Myocyte (in vitro differentiated cells): Measurements from ENCODE around the gene VIL1. TPM values are rescaled to one million over a fixed set of nuclear protein-coding genes. Genes with fewer than 3 reads are reported as not detected.

Experiments used
- DNase-seq: peaks from one replicate; pipeline ENCODE4 v3.0.0-alpha.2; 2012; ENCODE audit warnings: low read depth
- total RNA-seq: library from RNA; depleted of rRNA; stranded (reverse); fragments of >200 nt; gene quantifications from 2 replicates; pipeline ENCODE4 v1.2.3, GENCODE V29; 2014

The VIL1 gene
- total RNA-seq, 1 donor from 2014 or later: not detected

DNA sequence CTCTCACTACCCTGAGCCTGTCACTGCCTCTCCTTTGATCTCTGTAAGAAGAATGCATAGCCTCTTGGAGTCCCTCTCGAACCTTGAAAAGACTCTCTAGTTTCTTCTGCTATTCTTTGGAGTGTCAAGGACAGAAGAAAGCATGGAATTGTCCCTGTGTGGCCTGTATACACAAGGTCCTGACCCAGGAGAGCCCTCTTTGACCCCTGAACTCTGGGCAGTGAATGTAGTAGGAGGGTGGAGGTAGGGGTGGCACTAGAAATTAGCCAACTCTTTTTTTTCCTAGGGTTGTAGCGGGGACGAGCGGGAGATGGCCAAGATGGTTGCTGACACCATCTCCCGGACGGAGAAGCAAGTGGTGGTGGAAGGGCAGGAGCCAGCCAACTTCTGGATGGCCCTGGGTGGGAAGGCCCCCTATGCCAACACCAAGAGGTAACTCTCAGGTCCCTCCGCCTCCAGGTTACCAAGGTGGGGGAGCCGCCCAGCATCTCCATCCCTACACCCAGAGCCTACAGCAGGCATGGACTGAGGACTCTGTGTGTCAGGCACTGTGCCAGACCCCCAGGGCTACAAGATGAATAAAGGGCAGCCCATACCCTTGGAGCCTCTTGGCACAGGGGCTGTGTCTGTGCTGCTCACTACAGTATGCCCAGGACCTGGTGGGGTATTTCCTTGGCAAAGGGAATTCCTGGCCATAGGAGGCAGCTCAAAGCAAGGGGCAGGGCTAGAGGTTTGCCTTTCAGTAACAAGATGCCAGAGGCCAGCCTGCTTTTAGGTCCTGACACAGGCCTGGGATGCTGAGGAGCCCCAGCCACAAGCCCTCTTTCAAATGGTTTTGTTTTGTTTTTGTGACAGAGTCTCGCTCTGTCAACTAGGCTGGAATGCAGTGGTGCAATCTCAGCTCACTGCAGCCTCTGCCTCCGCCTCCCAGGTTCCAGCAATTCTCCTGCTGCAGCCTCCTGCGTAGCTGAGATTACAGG is 16.4 kb downstream of the VIL1 start:
- no peak for DNase-seq

DNA sequence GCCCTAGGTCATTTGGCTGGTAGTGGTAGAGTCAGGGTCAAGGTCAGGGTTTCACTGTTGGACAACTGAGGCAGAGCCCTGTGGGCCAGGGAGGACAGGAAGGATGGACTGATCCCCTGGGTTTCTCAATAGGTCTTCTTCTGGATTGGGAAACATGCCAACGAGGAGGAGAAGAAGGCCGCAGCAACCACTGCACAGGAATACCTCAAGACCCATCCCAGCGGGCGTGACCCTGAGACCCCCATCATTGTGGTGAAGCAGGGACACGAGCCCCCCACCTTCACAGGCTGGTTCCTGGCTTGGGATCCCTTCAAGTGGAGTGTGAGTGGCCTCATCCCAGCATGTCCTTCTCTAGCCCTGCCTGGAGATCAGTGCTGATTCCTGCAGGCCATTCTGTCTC is 18.1 kb downstream of the VIL1 start:
- no peak for DNase-seq

DNA sequence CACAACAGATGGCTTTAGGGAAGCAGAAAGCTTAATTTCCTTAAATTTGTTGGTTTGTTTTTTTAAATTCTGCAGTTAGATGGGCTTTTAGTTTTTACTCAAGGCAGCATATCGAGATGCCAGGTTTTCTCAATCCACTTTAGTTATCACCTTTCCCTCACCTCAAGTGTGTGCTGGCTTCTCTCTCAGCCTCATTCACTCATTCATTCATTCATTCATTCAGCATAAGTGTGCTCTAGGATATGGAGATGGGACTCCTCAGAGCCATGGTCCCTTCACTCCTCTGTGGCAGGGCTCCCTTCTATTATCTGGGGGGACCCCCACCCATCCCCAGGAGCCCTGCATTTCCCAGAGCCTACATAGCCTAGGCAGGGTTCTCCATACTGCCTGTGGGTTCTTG is 19.0 kb downstream of the VIL1 start:
- DNase-seq: no peak

DNA sequence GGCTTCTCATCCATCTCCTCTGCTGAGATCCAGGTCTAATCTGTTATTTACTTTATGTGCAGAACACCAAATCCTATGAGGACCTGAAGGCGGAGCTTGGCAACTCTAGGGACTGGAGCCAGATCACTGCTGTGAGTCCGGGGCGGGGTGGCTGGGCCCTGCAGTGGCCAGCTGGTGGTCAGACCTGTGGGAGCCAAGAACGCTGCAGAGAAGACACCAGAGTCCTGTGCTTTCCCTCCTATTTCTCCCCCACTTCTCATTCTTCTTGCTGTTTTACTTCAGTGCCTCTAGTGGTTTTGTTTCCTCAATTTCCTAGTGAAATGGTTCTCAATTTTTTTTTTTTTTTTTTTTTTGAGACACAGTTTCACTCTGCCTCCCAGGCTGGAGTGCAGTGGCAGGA is 19.7 kb downstream of the VIL1 start:
- DNase-seq: peak; percentile 15

DNA sequence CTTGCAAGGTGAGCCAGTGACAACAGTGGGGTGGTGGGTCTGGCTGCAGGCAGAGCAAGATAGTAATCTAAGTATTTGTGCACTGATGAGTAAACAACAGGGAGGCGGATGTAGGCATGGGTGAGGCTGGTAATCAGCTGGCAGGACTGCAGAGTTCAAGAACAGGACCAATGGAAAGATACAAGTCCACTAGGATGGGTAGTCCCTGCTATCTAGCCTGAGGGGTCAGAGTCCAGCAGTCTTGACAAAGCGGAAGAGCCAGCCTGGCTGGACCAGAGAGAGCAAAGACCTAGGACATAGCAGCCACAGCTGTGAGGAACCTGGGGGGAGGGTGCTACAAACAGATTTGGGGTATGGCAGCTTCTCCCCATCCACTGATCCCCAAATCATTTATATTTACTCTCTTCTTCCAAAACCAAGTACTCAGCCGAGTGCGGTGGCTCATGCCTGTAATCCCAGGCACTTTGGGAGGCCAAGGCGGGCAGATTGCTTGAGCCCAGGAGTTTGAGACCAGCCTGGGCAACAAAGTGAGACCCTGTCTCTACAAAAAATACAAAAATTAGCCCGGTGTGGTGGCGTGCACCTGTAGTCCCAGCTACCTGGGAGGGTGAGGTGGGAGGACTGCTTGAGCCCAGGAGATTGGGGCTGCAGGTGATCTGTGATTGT is 25.9 kb downstream of the VIL1 start:
- DNase-seq: no peak

DNA sequence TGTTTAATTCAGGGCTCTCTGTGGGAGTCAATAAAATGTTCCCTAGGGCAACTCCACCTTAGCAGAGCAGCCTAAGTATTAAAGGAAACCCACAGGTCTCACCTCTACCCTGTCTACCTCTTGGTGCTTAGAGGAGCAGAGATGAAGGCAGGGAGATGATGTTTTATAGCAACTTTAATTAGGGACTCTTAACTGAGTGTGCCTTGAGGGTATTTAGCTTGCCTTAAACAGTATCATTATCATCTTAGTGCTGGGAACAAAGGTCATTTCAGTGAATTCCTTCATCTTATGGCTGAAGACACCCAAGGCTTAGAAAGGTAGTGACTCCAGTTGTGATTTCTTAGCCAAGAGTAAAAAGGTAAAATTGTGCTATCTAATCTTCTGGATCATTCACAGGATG is 26.7 kb downstream of the VIL1 start:
- DNase-seq: no peak

DNA sequence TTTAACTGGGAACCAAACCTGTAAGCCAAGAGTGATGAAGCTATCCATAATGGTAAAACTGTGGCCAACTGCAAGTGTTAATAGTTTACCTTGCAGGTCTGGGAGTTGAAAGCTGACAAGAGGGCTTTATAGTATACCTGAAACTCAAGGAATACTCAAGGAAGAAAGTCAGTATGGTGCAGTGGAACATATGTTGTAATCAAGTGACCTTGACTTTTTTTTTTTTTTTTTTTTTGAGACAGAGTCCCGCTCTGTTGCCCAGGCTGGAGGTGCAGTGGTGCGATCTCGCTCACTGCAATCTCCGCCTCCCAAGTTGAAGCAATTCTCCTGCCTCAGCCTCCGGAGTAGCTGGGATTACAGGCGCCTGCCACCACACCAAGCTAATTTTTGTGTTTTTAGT is 27.6 kb downstream of the VIL1 start:
- no peak for DNase-seq

DNA sequence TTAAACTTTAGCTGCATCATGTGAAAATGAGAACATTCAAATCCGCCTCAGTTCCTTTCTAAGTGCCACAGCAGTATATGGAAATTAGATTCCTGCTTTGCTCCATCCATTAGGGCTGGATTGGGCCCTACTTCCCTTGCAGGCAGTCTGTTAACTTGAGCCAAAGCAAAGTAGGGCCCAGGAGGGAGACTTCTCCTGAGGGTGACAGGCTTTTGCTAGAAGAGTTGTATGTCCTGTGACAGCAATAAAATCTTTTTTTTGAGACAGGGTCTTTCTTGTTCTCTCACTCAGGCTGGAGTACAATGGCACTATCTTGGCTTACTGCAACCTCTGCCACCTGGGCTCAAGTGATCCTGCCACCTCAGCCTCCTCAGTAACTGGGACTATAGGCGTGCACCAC is 28.1 kb downstream of the VIL1 start:
- no peak for DNase-seq

DNA sequence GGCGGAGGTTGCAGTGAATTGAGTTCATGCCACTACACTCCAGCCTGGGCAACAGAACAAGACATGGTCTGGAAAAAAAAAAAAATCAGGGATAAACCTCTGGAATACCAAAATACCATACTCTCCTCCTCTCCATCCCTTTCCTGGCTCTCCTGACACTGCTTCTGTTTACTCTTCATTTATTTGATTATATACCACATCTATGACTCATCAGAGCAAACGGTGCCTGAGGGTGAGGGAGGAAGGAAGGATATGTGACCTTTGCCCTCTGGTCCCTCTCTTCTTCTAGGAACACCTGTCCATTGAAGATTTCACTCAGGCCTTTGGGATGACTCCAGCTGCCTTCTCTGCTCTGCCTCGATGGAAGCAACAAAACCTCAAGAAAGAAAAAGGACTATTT is 30.0 kb downstream of the VIL1 start:
- DNase-seq: peak; percentile 21

DNA sequence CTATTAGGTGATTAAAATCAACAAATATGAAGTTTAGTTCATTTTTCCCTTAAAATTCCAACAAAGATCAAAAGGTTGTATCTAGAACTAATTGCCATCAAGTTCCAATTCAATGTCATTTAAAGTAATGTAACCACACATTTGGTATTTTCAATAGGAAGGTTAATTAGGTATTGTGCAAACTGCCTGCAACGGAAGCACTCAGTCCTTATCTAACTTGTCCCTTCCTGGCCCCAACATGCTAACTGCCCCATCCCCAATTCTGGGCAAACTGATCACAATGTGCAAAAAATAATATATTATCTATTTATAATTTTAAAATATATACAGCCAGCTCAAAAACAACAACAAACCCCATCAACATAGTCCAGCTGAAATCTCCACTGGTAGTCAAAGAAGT is 33.2 kb downstream of the VIL1 start:
- DNase-seq: no peak

DNA sequence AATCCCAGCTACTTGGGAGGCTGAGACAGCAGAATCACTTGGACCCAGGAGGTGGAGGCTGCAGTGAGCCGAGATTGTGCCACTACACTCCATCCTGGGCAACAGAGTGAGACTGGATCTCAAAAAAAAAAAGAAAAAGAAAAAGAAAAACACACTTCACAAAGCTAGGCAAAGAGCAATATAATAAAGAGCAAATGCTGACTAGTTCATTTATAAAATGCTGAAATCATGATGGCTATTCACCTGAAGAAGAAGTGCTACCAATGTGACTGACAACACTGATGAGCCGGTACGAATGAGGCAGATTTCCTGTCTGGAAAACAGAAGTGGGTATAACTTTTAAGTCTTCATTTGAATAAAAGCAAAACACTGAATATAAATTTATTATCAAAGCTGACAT is 37.9 kb downstream of the VIL1 start:
- DNase-seq: no peak

DNA sequence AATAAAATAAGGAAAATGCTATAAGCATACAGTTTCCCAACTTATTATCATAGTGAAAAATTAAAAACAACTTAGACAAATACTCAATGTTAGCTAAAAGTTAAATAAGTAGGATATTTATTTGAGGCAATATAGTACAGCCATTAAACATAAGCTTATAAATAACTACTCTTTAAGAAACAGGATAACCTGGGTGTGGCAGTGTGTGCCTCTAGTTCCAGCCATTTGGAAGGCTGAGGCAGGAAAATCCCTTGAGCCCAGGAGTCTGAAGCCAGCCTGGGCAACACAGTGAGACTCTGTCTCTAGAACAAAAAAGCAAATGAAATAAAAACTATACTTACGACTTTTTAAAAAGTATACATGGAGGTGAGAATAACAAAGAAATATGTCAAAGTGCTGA is 39.7 kb downstream of the VIL1 start:
- DNase-seq: no peak

DNA sequence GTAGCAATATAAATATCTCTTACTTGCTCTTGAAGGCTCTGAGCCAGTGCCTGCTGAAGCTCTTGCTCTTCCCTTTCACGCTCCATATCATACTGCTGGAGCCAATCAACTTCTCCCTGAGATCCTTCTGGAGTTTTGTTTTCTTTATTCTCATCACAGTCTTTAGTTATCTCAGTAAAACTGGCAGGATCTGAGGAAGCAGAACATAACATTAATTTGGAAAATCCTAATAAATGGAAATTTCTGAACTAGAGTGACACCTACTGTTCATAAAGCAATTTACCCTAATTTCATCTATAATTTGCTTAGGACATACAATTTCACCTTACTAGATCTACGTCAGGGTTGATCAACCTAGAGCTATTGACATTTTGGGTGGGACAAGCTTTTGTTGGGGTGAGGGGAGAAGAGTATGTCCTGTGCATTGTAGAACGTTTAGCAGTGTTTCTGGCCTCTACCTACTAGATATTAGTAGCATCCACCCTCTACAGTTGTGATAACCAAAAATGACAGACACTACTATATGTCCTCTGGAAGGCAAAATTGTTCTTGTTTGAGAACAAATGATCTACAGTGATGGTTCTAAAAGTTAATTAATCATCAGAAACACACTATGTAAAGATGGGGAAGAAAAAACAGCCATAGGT is 47.2 kb downstream of the VIL1 start:
- DNase-seq: peak; percentile 33

DNA sequence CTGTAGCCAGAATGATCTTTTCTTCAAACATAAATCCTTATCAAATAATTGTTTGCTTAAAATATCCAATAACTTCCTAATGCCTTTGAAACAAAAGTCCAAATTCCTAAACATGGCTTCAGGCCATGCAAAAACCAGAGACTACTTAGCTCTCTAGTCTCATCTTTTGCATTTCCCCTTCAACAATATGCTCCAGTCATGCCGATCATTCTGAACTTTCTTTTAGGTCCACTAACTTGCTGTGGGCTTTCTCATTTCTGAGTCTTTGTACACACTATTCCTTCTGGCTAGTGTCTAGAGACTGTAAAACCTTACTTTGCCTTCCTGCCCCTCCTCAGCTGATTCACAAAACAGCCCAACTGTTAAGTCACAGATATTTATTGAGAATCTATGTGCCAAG is 51.5 kb downstream of the VIL1 start:
- DNase-seq: no peak

DNA sequence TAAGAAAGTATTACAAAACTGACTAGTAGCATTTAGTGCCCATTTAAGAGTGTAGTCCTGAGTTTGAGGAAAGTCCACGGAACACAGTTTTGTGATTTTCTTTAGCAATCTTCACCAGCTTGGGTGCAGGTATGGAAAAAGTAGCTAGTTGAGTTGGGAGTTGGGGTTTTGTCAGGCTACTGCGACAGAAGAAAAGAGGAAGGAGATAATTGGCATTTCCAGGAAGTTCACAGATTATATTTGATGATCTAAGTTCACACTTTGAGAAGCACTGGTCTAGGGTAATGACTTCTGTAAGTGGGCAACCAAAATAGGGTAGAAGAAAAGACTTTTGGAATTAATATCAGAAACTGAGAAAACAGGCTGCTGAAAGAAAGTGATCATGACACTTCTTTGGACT is 52.1 kb downstream of the VIL1 start:
- DNase-seq: no peak

DNA sequence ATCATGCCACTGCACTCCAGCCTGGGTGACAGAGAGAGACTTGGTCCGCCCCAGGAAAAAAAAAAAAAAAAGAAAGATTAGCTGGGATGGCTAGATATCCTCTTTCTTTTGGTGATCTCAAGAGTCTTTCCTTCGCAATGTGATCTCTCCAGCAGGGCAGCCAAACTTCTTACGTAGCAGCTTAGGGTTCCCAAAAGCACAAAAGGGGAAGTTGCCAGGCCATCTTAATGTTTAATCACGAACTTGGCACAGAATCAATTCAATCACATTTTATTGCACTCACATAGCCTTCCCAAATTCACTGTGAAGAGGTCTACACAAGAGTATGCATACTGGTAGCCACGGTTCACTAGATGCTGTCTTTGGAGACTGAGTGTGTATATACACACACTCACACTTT is 53.1 kb downstream of the VIL1 start:
- no peak for DNase-seq

DNA sequence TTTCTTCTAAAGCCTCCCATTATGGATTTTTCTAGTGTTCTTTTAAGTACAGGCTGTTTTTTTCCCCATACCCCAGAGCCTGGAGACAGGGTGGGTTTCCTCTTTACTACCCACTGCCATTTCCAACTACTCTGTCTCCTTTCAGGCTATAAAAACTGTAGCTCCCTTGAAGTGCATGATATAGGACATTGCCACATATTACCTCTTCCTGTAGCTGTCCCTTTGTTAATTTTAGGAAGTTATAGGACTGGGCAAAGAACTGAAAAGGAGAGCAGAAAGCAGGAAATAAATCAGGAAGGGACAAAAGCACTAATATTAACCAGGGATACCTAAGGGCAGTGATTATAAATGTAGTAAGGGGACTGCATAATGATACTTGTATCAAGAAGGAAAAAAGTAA is 54.1 kb downstream of the VIL1 start:
- no peak for DNase-seq

DNA sequence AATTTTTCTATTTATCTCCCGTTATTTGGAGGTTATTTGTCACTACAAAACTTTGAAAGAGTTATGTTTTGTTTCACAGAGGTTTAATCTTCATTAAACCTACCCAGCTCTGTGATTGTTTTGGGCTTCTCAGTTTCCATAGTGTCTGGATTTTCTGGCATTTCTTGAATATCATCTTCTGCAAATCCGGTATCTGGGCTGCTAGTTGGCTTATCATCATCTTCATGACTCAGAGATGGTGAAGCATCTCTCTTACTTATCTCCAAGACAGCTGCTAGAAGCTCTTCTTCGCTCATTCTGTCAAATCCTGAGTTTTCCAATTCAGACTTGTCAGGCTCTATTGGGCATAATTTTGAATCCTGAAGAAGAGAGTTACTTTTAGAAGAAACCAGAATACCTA is 55.6 kb downstream of the VIL1 start:
- DNase-seq: no peak

DNA sequence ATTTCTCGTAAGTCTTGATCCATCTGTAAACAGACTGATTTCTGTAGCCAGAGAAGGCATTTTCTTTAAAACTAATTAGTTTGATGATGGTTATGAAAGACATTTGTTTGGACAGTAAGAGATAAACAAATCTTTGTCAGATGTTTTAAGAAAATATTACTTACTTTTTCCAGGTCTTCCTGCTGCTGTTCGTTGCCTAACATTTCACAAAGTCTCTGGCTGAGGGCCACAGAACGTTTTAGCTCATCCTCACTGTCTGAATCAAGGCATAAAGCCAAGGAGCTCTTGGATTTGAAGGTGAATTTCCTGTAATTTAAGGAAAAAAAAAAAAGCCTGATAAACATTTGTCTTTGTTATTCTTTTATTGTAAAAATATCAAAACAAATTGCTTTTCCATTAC is 57.8 kb downstream of the VIL1 start:
- no peak for DNase-seq

DNA sequence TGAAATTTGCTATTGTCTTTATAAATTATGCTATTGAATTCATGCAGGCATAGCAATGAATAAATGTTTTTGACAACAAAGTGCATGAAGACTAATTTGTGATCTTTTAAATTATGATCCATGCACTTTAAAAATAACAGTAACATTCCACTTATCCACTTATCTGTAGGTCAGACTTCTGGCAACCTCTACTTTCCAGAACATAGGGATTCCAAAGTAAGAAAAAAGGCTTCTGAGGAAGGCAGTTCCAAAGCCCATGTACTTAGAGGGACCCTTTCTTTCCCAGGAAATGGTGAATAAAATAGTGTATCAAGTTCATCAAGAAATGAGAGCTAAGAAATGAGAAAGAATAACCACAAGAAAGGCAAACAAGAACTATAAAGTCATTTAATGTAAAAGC is 58.3 kb downstream of the VIL1 start:
- no peak for DNase-seq

DNA sequence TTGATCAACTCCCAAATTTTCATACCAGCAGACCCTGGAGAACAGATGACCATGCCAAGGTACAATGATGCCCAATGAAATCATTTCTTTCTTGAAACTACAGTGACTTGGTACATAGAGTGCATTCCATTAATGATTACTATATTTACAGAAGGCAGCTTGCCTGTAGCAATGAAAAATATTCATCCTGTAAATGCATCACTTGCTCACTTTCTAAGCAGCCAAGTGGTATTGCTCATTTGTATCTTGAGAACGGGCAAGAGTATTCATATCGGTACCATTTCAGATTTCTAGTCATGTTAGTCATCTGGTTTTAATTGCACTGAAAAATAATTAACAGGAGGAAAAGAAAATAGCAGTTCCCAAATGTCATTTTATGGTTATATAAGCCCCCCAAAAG is 59.6 kb downstream of the VIL1 start:
- no peak for DNase-seq

DNA sequence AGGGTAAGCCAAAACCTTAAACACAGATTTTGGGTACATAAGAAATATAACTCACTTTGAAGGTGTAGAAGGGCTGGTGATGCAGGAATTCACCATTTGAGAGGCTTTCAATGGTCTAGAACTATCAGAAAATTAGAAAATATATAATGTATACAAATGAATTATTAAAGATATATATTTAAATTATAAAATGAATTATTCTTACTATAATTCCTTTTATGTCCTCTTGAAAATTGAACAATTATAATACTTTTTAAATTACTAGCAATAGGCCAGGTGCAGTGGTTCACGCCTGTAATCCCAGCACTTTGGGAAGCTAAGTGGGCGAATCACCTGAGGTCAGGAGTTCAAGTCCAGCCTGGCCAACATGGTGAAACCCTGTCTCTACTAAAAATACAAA is 60.7 kb downstream of the VIL1 start:
- no peak for DNase-seq
